G401 (cell line): ENCODE measurements around the gene GFRA1. TPM values are rescaled to one million over a fixed set of nuclear protein-coding genes. Genes with fewer than 3 reads are reported as not detected.
A peak's percentile ranks its signal among the peaks of the same experiment; 100 is the strongest.

Source experiments
- DNase-seq: peaks from one replicate; pipeline ENCODE4 v3.0.0-alpha.2; 2015; ENCODE audit warnings: low spot score
- in situ Hi-C: cut with HindIII; loops from 2 replicates; pipeline ENCODE4 v1.10.0; 2016; ENCODE audit warnings: low sequenced_read_pairs, mixed read lengths
- total RNA-seq: library from RNA; depleted of rRNA; stranded (reverse); fragments of >200 nt; shearing (Covaris generic); gene quantifications from 2 replicates; pipeline ENCODE4 v1.2.3, GENCODE V29; 2014

GFRA1 gene
- total RNA-seq, 1 experiment from 2014 or later = 0.37 TPM

- in situ Hi-C loops = no loop called here
- peak; percentile 7 for DNase-seq
These were observed 175.7 kb downstream of the GFRA1 start for GRCh38 chr10:116097239-116097784.

DNA sequence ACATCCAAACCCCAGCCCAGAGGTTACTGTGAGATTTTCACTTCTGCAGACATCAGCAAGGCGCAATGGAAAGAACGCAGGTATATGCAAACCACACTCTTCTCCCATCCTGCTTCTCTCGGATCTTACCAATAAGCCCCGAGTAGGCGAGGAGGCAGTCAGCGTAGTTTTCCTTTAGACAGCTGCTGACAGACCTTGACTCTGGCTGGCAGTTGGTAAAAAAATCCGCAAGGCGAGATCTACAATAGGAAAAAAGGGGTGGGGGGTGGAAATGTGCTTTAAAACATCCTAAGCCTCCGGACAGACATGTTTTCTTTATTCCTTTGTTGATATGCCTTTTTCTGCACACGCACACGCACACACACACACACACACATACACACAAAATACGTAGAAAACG is 176.5 kb downstream of the GFRA1 start:
- in situ Hi-C loops = no loop called here
- DNase-seq = no peak

DNA sequence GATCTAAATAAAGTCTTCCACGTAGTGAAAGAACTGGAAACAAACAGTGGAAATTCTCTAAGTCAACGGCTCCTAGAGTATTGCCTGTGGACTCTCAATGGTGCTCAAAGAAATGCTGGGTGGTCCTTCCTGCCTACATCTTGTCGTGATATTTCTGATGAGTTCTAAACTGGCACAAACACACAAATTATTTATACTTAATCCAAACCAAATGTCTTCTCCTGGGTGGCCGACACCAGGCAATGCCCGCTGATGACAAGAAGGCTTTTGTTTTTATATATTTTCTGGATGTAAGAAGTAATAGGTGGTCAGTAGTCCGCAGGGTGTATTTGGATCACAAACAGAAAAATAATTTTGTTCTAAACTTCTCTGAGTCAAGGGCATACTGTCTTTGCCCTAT is 178.7 kb downstream of the GFRA1 start:
- in situ Hi-C loops = no loop called here
- DNase-seq = no peak

GRCh38 chr10:116093031-116093430 is 180.0 kb downstream of the GFRA1 start:
- no peak for DNase-seq
- in situ Hi-C loops = no loop called here

GRCh38 chr10:116088985-116089384 is 184.0 kb downstream of the GFRA1 start:
- in situ Hi-C loops = no loop called here
- DNase-seq = no peak

GRCh38 chr10:116085323-116085722 is 187.7 kb downstream of the GFRA1 start:
- no peak for DNase-seq
- in situ Hi-C loops = no loop called here

DNA sequence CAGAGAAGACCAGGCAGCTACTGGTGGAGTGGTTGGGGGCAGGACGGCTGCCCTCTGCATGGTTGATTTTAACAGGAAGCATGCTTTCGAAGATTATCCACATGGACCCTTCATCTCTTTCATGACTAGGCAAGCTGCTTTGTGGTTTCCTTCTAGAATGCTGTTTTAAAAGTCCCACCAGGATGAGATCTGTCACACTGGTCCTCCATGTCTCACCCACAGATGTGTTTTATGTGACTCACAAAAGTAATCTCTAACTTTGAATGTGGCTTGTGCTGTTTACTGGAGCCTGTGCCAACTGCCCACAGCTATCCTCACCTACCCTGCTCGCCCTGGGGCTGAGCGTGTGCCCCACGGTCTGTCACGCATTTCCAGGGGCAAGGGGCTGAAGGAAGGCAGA is 188.8 kb downstream of the GFRA1 start:
- DNase-seq = no peak
- in situ Hi-C loops = no loop called here

DNA sequence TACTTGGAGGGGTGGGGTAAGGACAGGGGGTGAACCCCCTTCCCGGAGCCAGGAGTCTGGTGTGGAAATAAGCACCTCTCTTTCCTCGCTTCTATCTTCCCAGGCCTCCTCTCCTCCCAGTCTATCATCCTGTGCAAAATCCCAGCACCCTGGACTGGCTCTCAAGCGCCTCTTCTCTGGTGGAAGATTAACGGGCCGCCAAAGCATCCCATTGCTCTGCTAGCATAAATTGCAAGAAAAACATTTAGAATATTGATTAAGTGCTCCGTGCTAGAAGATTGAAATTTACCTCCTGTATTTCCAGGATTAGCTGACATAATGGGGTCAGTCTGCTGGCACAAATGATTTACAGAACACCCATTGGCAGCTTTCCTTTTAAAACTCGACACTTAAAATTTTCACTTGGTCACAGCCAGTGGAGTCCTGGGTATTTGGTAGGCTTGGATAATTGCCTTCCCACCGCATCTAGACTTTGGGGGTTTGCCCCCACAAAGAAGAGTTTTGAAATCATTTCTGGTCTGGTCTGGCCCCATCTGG is 189.7 kb downstream of the GFRA1 start:
- in situ Hi-C loops = no loop called here
- no peak for DNase-seq

GRCh38 chr10:116082762-116083161 is 190.2 kb downstream of the GFRA1 start:
- no peak for DNase-seq
- in situ Hi-C loops = no loop called here

- no peak for DNase-seq
- in situ Hi-C loops = no loop called here
These were observed 190.8 kb downstream of the GFRA1 start for GRCh38 chr10:116082206-116082605.

DNA sequence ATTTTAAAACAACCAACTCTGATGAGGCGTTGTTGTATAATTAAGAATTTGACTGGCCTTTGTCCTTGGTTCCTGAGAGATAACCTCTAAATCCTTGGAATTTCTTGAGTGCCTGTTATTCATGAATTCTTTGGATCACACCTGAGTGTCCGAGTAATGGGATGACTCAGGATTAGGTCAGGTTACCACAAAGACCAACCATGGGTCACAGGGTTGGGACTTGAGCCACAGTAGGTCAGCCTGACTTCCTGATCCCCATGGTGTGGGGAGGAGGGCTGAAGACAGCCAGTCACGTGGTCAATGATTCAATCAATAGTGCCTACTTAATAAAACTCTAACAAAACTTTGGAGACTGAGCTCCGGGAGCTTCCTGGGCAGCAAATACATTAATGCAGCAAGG is 192.5 kb downstream of the GFRA1 start:
- in situ Hi-C loops = no loop called here
- DNase-seq = no peak

DNA sequence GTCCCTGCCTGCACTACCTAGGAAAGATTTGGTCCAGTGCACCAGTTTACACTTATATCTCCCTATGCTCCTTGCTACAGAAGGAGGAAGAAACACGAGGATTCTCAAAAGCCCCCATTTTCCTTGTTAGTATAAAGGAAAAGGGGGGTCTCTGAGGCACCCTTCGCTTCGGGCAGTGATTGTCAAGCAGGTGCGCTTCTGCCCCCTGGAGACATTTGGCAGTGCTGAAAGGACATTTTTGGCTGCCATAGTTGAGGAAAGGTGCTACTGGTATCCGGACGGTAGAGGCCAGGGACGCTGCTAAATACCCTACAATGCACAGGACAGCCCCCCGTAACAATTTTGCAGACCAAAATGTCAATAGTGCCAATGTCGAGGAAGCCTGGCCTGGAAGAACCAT is 193.7 kb downstream of the GFRA1 start:
- DNase-seq = no peak
- in situ Hi-C loops = no loop called here

DNA sequence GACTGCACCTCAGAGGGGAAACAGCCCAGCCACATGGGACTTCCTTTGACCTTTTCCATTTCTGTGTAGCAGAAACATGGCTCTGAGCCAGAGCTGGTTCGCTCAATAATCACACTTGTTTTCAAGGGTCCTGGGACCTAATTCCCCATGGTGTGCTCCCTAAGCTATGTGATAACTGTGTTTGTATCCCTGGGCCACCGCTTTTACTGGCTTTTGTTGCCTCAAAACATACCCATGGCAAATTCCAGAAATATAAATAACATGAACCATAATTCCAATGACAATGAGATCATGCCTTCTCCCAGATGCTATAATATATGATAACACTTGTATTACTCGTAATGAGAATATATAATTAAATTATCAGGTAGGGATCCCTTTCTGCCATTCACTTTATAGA is 196.4 kb downstream of the GFRA1 start:
- in situ Hi-C loops = no loop called here
- DNase-seq = no peak

DNA sequence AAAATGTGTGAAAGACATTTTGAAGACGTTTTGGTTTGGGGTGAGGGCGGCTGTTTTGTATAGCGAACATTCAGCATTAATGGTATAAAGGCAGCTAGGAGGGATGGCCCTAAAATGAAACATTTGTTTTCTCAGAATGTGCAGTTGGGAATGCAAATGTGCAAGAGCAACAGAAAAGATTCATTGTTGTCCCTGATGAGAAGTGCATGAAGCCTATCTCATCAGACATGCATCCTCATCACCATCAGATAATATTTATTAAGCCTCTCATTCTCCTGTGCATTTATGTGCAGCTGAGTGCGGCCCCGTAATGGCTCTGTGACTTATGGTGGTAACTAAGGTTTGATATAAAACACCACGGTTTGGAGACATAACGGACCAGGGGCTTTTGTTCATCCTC is 199.5 kb downstream of the GFRA1 start:
- in situ Hi-C loops = no loop called here
- no peak for DNase-seq

GRCh38 chr10:116073001-116073400 is 200.0 kb downstream of the GFRA1 start:
- no peak for DNase-seq
- in situ Hi-C loops = no loop called here

DNA sequence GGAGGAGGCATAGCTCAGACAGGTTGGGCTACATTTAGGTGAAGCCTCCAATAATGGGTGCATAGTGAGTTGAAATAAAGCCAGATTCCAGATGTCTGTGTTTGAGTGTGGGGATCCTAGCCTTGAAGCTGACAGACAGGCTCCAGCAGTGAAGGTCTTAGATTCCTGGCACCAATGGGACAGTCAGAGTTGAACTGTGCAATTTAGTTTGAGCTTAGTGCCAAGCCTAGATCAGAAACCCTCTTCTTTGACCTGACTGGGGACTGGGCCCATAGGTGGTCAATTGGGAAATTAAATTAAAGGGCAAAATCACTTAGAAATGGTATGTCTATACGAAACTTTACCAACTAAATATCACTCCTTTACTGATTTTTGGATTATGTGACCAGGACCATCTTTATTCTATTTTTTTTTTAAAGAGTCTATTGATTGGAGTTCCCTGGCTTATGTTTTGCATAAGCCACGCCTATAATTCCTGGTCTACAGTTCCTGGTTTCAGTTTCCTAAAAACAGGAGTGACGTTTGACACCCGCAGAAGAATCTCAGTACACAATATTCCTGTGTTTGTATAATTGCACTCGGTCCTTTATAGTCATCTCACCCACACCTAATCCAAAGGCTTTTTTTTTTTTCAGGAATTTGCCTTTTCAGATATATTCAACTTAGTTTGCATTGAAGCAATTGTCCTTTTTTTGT is 201.4 kb downstream of the GFRA1 start:
- DNase-seq = no peak
- in situ Hi-C loops = no loop called here

- in situ Hi-C loops = no loop called here
- DNase-seq = no peak
These were observed 202.2 kb downstream of the GFRA1 start for GRCh38 chr10:116070743-116071320.

- DNase-seq = peak; percentile 59
- in situ Hi-C loops = no loop called here
These were observed 203.2 kb downstream of the GFRA1 start for GRCh38 chr10:116069856-116070255.

DNA sequence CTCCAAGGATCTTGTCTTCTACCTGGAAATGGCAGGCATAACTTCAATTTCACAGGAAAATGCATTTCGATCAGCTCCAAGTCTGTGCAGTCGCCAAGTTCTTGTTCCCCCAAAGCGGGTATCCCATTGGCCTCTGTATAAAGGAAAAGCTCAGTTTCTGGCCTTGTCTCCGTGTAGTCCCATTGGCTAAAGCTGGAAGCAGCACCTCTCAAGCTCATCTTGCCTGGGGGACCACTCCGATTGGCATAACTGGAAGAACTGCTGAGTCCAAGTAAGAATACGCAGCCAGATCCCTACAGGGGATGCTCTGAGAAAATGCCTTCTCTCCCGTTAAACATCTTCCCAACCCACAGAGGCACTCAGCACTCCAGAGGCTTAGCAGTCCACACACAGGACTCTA is 205.2 kb downstream of the GFRA1 start:
- DNase-seq = no peak
- in situ Hi-C loops = no loop called here

- in situ Hi-C loops = no loop called here
These were observed 209.9 kb downstream of the GFRA1 start for GRCh38 chr10:116063107-116063506.

DNA sequence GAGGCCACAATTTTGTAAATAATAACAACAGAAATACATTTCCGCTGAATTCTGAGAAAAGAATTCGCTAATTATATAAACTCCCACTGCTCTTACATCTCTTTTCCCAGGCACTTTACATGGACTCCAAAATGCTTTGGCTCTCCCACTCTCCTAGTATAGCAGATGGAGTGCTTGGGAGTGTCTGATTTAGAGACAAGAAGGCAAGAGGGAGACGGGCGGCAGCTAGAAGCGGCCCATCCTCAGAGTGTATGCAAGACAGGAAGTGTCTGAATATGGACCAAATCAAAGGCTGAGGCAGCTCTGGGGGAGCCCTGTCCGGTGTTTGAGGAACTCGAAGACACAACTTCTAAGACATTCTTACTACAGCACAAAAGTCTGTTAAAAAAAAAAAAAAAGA is 212.1 kb downstream of the GFRA1 start:
- in situ Hi-C loops = no loop called here
- no peak for DNase-seq

More at GRCh38 chr10:116063107-116063506, 209.9 kb downstream of the GFRA1 start:
- no peak for DNase-seq
